ENCODE results near the gene BSPH1. TPM values are rescaled to one million over a fixed set of nuclear protein-coding genes. Genes with fewer than 3 reads are reported as not detected.

The BSPH1 gene
- total and polyA plus RNA-seq, 2 experiments from 2014 or later = not detected

DNA sequence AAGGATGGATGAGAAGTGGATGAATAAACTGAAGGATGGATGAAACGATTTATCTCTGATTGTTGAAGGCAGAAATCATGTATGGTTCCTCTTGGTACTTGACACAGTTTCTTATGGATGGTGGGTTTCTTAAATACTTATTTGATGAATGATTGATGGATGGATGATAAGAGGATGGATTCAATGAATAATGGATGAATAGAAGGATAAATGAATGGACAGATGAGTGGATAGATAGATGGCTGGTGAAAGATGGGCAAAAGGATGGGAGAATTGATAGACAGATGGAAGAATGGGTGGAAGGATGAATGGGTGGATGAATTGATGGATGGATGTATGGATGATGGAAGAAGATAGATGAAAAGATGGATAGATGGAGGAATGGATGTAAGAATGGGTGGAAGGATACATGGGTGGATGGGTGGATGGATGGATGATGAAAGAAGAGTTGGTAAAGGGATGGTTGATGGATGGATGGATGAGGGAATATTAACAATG lies 4.3 kb upstream of the BSPH1 start:
- H3K27ac ChIP-seq = no peak overlapping the region
- H3K9me3 ChIP-seq (ENCODE audit: low read depth) = no peaks in the 10 kb centered on the region
- no peak for TF ChIP-seq EZH2phosphoT487 (IDR thresholded peaks at IDR 0.05; ENCODE audit: low read depth, severe bottlenecking, unreplicated experiment)
- TF ChIP-seq EZH2 (IDR thresholded peaks at IDR 0.05; ENCODE audit: borderline replicate concordance) = no peak
- TF ChIP-seq, protein P1, sequence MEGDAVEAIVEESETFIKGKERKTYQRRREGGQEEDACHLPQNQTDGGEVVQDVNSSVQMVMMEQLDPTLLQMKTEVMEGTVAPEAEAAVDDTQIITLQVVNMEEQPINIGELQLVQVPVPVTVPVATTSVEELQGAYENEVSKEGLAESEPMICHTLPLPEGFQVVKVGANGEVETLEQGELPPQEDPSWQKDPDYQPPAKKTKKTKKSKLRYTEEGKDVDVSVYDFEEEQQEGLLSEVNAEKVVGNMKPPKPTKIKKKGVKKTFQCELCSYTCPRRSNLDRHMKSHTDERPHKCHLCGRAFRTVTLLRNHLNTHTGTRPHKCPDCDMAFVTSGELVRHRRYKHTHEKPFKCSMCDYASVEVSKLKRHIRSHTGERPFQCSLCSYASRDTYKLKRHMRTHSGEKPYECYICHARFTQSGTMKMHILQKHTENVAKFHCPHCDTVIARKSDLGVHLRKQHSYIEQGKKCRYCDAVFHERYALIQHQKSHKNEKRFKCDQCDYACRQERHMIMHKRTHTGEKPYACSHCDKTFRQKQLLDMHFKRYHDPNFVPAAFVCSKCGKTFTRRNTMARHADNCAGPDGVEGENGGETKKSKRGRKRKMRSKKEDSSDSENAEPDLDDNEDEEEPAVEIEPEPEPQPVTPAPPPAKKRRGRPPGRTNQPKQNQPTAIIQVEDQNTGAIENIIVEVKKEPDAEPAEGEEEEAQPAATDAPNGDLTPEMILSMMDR (IDR thresholded peaks at IDR 0.05; ENCODE audit: poor library complexity) = no peak
- WGBS (ENCODE audit: low lambda C conversion rate, missing lambda C conversion rate) = 61% methylated on average over 1 of the region's 1 CpG
- no peaks in the 10 kb centered on the region for H3K79me2 ChIP-seq
- no peak overlapping the region for H3K4me2 ChIP-seq
- H3K4me3 ChIP-seq = no peak overlapping the region
- DNase-seq (ENCODE audit: low spot score) = no peak
- no peaks in the 10 kb centered on the region for H3K9me2 ChIP-seq (replicated peaks; ENCODE audit: insufficient read depth)
- H3K36me3 ChIP-seq (replicated peaks; ENCODE audit: insufficient read depth, low read depth) = no peaks in the 10 kb centered on the region
- H4K20me1 ChIP-seq (ENCODE audit: insufficient read depth, poor library complexity, severe bottlenecking) = no peaks in the 10 kb centered on the region
- H3K4me1 ChIP-seq (ENCODE audit: insufficient read depth) = peaks cover 3% of the 10 kb centered on the region
- H3K27me3 ChIP-seq = no peaks in the 10 kb centered on the region
- no peak overlapping the region for H2AFZ ChIP-seq

- Histone ChIP-seq H3K4me1 (ENCODE audit: insufficient read depth) (peaks cover 3% of the 10 kb centered on the region), H3K79me2 (no peaks in the 10 kb centered on the region), H3K9me3 (ENCODE audit: low read depth) (no peaks in the 10 kb centered on the region), H3K27me3 (peaks cover 5% of the 10 kb centered on the region), H2AFZ (no peak within 1 kb of the TSS), H3K4me2 (peak within 1 kb of the TSS; percentile 25), H3K4me3 (no peak within 1 kb of the TSS), H4K20me1 (ENCODE audit: insufficient read depth, poor library complexity, severe bottlenecking) (no peaks in the 10 kb centered on the region), H3K36me3 (replicated peaks; ENCODE audit: insufficient read depth, low read depth) (no peaks in the 10 kb centered on the region), H3K9me2 (replicated peaks; ENCODE audit: insufficient read depth) (no peaks in the 10 kb centered on the region), H3K27ac (no peak within 1 kb of the TSS)
- peak; percentile 33 for DNase-seq (ENCODE audit: low spot score)
- TF ChIP-seq EZH2phosphoT487 (IDR thresholded peaks at IDR 0.05; ENCODE audit: low read depth, severe bottlenecking, unreplicated experiment) (no peak), EZH2 (IDR thresholded peaks at IDR 0.05; ENCODE audit: borderline replicate concordance) (no peak)
- TF ChIP-seq, protein P1 (IDR thresholded peaks at IDR 0.05; ENCODE audit: poor library complexity) = no peak
- 45% methylated on average over 5 of the region's 5 CpGs for WGBS (ENCODE audit: low lambda C conversion rate, missing lambda C conversion rate)
Measured at GRCh38 chr19:47994209-47994802, 2.3 kb upstream of the BSPH1 start, which contains the start of gene ELSPBP1. Gene ELSPBP1 (plus strand): TSS chr19:47994632. CDS start chr19:48008668, 14,036 bp downstream.

- H2AFZ ChIP-seq = no peak overlapping the region
- H3K79me2 ChIP-seq = no peaks in the 10 kb centered on the region
- H3K4me2 ChIP-seq = no peak overlapping the region
- 62% methylated on average over 10 of the region's 10 CpGs for WGBS (ENCODE audit: low lambda C conversion rate, missing lambda C conversion rate)
- H4K20me1 ChIP-seq (ENCODE audit: insufficient read depth, poor library complexity, severe bottlenecking) = no peaks in the 10 kb centered on the region
- H3K4me3 ChIP-seq = no peak overlapping the region
- H3K27me3 ChIP-seq = peaks cover 5% of the 10 kb centered on the region
- peaks cover 3% of the 10 kb centered on the region for H3K4me1 ChIP-seq (ENCODE audit: insufficient read depth)
- TF ChIP-seq, protein P1 (IDR thresholded peaks at IDR 0.05; ENCODE audit: poor library complexity) = no peak
- TF ChIP-seq EZH2phosphoT487 (IDR thresholded peaks at IDR 0.05; ENCODE audit: low read depth, severe bottlenecking, unreplicated experiment) = no peak
- TF ChIP-seq EZH2 (IDR thresholded peaks at IDR 0.05; ENCODE audit: borderline replicate concordance) = no peak
- no peak for DNase-seq (ENCODE audit: low spot score)
- H3K36me3 ChIP-seq (replicated peaks; ENCODE audit: insufficient read depth, low read depth) = no peaks in the 10 kb centered on the region
- H3K9me3 ChIP-seq (ENCODE audit: low read depth) = no peaks in the 10 kb centered on the region
- no peaks in the 10 kb centered on the region for H3K9me2 ChIP-seq (replicated peaks; ENCODE audit: insufficient read depth)
- H3K27ac ChIP-seq = no peak overlapping the region
Measured at GRCh38 chr19:47991191-47991808, 670 bp downstream of the BSPH1 start.
